DND-41 (cell line): ENCODE results near the gene SLC25A13.

Experiments used
- CTCF ChIP-seq: IDR thresholded peaks from 2 replicates; pipeline ENCODE4 v1.5.1; 2012; ENCODE audit warnings: borderline replicate concordance, low read length, moderate library complexity, mild to moderate bottlenecking; ENCODE audit not compliant: poor library complexity, severe bottlenecking; ENCODE audit errors: extremely low read depth
- EZH2 ChIP-seq: IDR thresholded peaks from 3 replicates; pipeline ENCODE4 v1.6.1; 2012; ENCODE audit warnings: borderline replicate concordance, low read depth, mild to moderate bottlenecking, moderate library complexity, low read length, inconsistent platforms; ENCODE audit not compliant: severe bottlenecking

GRCh38 chr7:96136600-96137239, 185.2 kb downstream of the SLC25A13 start:
- TF ChIP-seq CTCF (no peak), EZH2 (no peak)
